ENCODE measurements around the gene PVALB. TPM values are rescaled to one million over a fixed set of nuclear protein-coding genes. Genes with fewer than 3 reads are reported as not detected.

The PVALB gene
- total and polyA plus RNA-seq, 9 of the 15 experiments (the other 6 are each of a cell fraction or from before 2014, with no cell fraction given) = not detected

GRCh38 chr22:36852056-36852973 is 35.5 kb upstream of the PVALB start (continued):
- TF ChIP-seq ZBTB40 (IDR thresholded peaks at IDR 0.05) (no peak), ZBTB40 (CRISPR knock-in tag; IDR thresholded peaks at IDR 0.05) (0 out of 2 replicates have a peak, but pooled peaks have one; percentile 16), ZNF143 (CRISPR knock-in tag; IDR thresholded peaks at IDR 0.05) (no peak), SIRT6 (IDR thresholded peaks at IDR 0.05; ENCODE audit: low read depth, low read length) (no peak), C11orf30 (IDR thresholded peaks at IDR 0.05; ENCODE audit: low read depth) (no peak), ARID1B (IDR thresholded peaks at IDR 0.05) (no peak), ILF3 (IDR thresholded peaks at IDR 0.05; ENCODE audit: borderline replicate concordance) (no peak), MYBL2 (IDR thresholded peaks at IDR 0.05; ENCODE audit: low read depth) (no peak), MYBL2 (CRISPR knock-in tag; IDR thresholded peaks at IDR 0.05; ENCODE audit: borderline replicate concordance) (no peak), DDX20 (tag; IDR thresholded peaks at IDR 0.05; ENCODE audit: low read depth) (no peak), ZFP30 (CRISPR knock-in tag; IDR thresholded peaks at IDR 0.05; ENCODE audit: borderline replicate concordance) (no peak), ZNF561 (CRISPR knock-in tag; conservative IDR thresholded peaks at IDR 0.05) (no peak), BHLHE40 (IDR thresholded peaks at IDR 0.05; ENCODE audit: low read length) (no peak), ZNF12 (CRISPR knock-in tag; IDR thresholded peaks at IDR 0.05) (peak; percentile 89), TRIM28 (IDR thresholded peaks at IDR 0.05) (no peak)
- TF ChIP-seq, protein P1, sequence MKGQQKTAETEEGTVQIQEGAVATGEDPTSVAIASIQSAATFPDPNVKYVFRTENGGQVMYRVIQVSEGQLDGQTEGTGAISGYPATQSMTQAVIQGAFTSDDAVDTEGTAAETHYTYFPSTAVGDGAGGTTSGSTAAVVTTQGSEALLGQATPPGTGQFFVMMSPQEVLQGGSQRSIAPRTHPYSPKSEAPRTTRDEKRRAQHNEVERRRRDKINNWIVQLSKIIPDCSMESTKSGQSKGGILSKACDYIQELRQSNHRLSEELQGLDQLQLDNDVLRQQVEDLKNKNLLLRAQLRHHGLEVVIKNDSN (CRISPR knock-in tag; IDR thresholded peaks at IDR 0.05) = peak; percentile 77

Data from K562 (cell line).